Superior temporal gyrus (tissue), 1 donor: ENCODE data around the gene VSTM4.

Source experiments
- DNase-seq: peaks from one replicate; pipeline ENCODE4 v3.0.0-alpha.2; 2016; ENCODE audit errors: extremely low spot score

Gene VSTM4

DNA sequence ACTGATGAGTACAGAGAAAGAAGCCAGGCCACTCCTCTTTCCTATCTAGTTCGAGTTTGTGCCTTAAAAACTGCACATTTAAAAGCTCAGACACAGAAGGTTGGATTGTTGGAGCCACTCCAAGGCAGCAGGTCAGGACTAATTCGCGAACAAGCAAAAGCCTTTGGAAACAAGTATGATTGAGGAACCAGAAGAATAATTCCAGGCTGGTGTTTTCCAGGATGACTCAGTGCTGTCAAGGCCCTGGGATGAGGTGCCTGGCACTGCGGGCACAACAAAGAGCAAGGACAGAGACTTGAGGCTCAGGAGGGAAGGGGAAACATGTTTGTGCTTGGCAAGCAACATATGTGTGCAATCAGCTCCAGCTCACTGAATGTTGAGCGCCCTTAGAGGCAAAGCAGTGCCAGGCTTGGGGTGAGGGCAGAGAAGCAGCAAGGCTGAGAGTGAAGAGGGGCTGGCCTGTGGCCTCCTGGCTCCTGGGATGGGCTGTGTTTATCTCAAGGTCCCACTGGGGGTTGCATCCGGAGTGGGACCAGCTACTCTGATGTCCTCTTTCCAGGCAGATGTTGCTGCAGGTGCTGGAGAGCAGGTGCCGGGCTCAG, 44.1 kb downstream of the VSTM4 start:
- no peak for DNase-seq

- no peak for DNase-seq
These were observed 44.6 kb downstream of the VSTM4 start for GRCh38 chr10:49070701-49071100.

DNA sequence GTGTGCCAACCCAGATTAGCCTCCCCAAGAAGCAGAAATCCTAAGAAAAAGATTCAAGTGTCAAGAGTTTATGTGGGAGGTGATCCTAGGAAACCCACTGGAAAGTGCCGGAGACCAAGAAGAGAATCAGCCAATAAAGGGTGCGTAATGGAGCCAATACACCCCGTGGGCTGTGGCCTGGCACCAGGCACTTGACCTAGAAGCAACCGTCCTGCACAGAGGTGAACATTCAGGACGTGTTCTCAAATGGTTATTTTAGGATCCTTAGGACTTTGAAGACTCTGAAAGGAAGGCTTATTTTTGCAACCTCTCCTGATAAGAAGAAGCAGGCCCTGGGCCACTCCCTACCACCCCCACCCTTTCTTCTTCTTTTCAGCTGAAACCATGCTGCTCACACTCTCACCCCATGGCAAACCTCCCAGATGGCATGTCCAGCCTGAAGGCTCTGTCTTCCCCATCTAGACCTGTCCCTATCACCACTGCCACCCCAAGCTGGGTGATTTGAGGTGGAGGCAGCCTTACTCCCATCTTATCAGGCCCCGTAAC, 46.6 kb downstream of the VSTM4 start:
- no peak for DNase-seq

- DNase-seq = no peak
These were observed 47.1 kb downstream of the VSTM4 start for GRCh38 chr10:49068209-49068608.

GRCh38 chr10:49066944-49067730, 48.2 kb downstream of the VSTM4 start:
- no peak for DNase-seq

DNA sequence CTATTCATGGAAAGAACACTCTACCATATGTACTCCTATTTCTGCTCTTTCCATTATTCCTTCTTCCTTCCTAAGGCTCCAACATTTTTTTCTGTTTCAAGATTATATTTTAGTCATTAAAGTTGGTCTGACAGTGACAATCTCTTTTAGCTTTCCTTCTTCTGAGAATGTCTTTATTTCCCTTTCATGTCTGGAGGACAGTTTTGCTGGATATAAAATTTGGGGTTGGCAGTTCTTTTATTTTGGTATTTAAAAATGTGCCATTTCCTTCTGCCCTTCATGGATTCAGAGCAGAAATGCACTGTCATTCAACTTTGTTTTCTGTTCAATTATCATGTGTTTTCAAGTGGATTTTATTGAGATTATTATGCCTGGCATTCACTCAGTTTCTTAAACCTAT, 53.1 kb downstream of the VSTM4 start:
- no peak for DNase-seq

- no peak for DNase-seq
These were observed 53.7 kb downstream of the VSTM4 start for GRCh38 chr10:49061667-49062066.

GRCh38 chr10:49058463-49059255, 56.7 kb downstream of the VSTM4 start:
- DNase-seq = no peak

GRCh38 chr10:49057231-49057880, 58.0 kb downstream of the VSTM4 start:
- DNase-seq = no peak

DNA sequence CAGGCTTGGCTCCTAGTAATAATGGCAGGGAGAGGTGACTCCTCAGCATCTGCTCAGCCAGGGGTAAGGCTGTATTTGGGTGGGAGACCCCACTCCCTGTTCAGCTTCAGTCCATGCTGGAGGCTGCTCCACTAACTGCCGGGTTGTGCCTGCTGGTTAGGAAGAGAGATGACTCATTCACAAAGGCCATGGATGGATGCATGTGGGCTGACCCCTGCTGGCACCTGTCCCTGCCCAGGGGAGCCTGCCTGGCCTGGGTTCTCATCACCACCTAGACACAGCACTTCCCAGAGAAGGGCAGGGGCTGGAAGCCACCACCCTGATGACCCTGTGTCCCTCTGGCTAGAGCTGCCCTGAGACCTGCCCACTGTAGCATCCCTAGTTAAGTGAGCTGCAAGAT, 59.0 kb downstream of the VSTM4 start:
- no peak for DNase-seq

- DNase-seq = no peak
These were observed 60.0 kb downstream of the VSTM4 start for GRCh38 chr10:49055221-49055849.

- DNase-seq = no peak
These were observed 60.6 kb downstream of the VSTM4 start for GRCh38 chr10:49054753-49055152.

DNA sequence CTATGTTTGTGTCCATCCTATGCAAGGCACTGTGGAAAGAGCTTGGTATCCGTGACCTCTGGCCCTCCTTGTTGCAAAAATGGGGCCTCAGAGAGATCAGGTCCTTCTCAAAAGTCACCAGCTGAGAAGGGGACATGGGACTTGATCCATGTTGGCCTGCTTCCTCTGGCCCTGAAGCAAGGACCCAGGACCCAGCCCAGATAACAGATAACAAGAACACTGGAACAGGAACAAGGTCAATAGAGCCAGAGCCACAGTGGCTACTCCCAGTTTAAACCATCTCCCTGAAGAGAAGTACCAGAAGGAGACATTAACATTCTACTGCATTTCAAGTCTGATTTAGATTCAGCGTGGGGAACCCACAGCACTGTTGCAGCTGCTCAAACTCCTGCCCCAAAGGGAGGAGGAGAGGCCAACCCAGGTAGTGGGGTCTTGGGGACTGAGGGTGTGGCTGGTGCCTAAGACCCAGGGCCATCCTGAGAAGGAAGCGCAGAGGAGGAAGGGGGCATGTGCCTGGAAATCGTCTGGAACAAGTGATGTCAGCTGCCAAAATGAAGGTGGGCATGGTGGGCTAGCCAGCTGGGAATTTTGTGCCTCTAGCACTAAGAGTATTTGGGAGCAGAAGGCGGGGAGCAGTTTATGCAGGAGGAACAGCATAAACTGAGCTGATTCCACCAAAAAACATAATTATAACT, 61.2 kb downstream of the VSTM4 start:
- DNase-seq = no peak

DNA sequence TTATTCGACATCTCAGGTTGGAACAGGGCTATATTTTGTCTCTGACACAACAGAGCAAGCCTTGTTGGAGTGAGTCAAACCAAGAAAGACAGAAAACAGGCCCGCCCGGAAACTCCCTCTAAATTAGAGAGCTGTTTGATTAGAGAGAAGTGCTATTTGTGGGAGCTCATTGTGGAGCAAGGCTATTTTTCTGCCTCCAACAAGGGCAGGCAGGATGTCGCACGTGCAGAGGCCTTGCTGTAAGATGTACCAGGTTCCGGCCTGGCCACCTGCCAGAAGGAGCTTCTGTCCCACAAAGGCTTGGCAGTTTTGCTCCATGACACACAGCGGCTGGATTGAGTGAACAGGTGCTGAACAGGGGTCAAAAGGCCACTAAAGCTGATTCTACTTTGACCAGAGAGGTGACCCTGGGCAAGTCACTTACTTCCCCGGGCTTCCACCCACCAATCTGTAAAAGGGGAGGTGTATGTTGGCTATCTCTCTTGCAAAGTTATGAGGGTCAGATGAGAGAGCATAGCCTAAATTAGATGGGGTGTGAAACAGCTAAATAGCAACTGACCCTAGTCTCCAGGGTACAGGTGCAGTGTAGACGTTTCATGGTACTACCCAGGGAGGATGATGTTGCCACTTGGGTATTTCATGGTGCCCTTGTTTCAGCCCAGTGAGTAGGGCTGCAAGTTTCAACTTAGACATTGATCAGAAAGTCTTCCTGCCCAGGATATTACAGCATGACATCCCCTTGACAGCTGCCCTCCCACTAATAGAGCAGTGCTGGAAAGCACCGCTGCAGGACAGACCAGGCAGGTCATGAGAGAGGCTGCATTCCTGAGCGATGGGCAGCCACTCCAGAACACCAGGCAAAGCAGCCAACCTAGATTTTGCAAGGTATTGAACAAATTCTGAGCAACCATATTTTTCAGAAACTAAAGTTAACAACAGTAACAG, 62.0 kb downstream of the VSTM4 start:
- no peak for DNase-seq

GRCh38 chr10:49052069-49052468, 63.3 kb downstream of the VSTM4 start:
- no peak for DNase-seq

DNA sequence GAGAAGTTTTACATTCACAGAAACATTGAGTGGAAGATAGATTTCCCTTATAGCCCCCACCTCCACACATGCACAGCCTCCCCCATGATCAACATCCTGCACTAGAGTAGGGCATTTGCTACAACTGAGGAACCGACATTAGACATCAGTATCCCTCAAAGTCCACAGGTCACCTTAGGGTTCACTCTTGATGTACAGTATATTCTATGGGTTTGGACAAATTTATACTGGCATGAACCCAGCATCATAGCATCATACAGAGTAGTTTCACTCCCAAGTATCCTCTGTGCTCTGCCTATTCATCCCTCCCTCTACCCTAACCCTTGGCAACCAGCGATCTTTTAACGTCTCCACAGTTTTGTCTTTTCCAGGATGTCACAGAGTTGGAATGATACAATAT, 64.4 kb downstream of the VSTM4 start:
- no peak for DNase-seq

DNA sequence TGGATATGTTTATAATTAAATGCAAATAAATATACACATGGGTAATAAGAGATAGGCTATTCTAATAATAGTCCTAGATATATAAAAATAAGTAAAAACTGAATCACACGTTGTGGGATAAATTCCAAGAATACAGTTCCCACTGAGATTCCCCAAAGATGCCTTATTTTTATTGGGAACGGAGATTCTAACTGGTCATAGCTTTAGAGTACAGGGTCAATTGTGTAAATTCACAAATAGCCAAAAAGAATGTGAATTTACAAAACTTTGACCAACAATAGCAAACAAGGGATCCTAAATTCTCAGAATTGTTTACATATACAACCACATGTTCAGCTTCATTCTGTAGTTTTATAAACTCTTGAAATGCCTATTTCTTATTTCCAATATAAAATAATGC, 65.0 kb downstream of the VSTM4 start:
- DNase-seq = no peak

DNA sequence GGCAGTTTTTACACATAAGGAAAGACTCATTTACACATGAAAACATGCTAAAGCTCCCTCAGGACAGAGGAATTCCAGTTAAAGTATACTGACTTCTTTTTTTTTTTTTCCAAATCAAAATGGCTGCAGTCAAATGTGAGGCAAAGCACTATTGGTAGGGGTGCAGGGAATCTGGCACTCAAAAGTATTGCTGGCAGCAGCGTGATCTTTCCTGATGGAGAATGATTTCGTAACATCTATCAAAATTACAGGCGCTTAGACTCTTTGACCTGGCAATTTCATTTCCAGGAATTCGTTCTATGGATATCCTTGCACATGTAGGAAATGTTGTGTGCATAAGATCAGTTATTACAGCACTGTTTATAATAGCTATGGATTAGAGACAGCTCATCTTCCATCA, 65.7 kb downstream of the VSTM4 start:
- DNase-seq = no peak

- DNase-seq = no peak
These were observed 68.1 kb downstream of the VSTM4 start for GRCh38 chr10:49047128-49047639.
